Measurements from ENCODE around the gene ELL.

ELL gene

DNA sequence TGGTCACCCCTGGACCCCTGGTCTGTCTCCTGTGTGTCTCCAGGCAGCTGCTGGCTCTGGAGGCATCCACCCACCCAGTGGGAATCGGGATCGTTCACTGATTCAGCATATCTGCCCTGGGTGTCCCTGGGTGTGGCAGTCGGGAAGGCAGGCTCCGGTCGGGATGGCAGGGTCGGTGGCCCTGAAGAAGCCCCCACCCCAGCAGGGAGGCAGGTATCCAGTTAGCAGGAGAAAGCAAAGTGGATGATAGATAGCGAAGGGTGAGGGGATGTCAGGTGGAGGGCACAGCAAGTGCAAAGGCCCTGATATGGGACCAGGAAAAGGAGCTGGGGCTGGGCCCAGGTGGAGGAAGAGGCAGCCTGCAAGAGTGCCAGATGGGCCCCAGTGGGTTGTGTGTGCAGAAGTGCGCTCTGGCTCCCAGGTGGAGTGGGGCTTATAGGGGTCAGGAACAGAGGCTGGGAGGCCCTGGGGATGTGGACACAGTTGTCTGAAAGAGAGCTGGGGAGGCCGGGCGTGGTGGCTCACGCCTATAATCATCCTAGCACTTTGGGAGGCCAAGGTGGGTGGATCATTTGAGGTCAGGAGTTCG lies 100.4 kb downstream of the ELL start:
- TF ChIP-seq, protein P1, sequence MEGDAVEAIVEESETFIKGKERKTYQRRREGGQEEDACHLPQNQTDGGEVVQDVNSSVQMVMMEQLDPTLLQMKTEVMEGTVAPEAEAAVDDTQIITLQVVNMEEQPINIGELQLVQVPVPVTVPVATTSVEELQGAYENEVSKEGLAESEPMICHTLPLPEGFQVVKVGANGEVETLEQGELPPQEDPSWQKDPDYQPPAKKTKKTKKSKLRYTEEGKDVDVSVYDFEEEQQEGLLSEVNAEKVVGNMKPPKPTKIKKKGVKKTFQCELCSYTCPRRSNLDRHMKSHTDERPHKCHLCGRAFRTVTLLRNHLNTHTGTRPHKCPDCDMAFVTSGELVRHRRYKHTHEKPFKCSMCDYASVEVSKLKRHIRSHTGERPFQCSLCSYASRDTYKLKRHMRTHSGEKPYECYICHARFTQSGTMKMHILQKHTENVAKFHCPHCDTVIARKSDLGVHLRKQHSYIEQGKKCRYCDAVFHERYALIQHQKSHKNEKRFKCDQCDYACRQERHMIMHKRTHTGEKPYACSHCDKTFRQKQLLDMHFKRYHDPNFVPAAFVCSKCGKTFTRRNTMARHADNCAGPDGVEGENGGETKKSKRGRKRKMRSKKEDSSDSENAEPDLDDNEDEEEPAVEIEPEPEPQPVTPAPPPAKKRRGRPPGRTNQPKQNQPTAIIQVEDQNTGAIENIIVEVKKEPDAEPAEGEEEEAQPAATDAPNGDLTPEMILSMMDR (conservative IDR thresholded peaks at IDR 0.05), result no peak
- no peak overlapping the region for H3K27ac ChIP-seq

DNA sequence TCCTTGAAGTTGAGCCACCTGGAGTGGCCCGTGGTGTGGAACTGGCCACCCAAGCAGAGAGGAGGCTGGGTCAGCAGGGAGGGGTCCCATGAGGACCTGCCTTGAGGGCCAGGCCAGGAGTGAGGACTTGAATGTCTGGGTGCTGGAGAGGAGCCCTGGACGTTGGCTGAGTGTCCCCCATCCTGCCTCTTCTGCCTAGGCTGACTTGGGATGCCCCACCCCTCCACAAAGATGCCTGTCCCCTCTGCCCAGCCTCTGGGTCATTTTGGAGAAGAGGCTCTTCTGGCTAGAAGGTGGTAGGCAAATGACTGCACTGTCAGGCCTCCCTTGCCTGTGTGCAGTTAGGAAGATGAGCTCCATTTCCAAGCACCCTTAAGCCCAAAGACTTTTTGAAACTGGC lies 100.9 kb downstream of the ELL start:
- TF ChIP-seq, protein P1 (conservative IDR thresholded peaks at IDR 0.05), result no peak
- H3K27ac ChIP-seq, result peak overlapping the region; percentile 83; the same call in 1 of the 2 replicates

DNA sequence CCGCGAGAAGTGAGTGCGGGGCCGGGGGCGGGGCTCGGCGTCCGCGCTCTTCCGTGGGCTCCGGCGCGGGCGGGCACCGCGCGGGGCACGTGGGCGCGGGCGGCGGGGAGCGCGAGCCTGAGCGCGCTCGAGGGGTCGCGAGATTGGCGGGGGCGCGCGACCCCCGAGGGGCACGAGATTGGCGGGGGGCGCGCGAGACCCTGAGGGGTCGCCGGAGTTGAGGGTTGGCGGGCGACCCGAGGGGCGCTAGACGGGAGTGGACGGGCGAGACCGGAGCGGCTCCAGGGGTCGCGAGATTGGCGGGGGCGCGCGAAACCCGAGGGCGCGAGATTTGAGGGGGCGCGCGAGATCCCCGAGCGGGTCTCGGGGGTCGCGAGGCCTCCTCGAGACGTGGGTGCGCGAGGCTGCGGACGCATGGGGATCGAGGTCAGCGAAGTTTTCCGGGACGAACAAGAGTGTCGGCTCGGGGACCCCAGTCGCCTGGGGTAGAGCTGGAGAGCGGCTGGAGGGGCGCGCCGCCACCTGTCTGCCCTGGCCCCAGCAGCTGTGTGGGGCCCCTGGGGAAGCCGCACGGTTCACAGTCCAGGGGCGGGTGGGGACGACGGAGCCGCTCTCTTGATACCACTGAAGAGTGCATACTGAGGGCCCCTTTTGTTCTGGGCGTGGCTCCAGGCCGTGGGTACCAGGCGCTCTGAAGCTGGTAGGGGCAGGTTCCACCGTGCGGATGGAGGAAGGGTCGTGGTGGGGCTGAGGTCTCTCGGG lies 102.0 kb downstream of the ELL start:
- TF ChIP-seq, protein P1 (conservative IDR thresholded peaks at IDR 0.05), result peak; percentile 43
- peak overlapping the region; percentile 83 for H3K27ac ChIP-seq

DNA sequence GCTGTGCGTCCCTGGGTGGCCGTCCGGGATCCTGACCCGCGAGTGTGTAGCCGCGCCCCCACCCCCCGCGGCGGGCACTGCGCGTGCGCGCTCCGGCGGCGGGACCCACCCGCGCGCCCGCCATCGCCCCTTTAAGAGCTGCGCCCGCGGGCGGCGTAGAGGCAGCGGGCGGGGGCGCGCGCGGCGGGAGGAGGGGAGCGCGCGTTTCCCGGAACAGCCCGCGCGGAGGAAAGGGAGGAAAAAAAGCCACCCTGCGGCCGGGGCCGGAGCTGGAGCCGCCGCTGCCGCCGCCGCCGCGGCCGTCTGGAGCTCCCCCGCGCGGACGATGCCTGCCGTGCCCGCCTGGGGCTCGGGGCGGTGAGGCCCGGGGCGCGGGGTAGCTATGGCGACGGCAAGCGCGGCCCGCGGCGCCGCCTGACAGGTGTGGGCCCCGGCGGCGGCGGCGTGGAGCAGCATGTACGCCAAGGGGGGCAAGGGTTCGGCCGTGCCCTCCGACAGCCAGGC lies 102.6 kb downstream of the ELL start, which contains the start of gene SSBP4:
Gene SSBP4 (plus strand): TSS at position 204 of the 504 bp plus-strand sequence. CDS start 251 bp downstream, at position 455.
- peak within 1 kb of the TSS; percentile 83 for H3K27ac ChIP-seq
- TF ChIP-seq, protein P1 (conservative IDR thresholded peaks at IDR 0.05), result peak; percentile 80

DNA sequence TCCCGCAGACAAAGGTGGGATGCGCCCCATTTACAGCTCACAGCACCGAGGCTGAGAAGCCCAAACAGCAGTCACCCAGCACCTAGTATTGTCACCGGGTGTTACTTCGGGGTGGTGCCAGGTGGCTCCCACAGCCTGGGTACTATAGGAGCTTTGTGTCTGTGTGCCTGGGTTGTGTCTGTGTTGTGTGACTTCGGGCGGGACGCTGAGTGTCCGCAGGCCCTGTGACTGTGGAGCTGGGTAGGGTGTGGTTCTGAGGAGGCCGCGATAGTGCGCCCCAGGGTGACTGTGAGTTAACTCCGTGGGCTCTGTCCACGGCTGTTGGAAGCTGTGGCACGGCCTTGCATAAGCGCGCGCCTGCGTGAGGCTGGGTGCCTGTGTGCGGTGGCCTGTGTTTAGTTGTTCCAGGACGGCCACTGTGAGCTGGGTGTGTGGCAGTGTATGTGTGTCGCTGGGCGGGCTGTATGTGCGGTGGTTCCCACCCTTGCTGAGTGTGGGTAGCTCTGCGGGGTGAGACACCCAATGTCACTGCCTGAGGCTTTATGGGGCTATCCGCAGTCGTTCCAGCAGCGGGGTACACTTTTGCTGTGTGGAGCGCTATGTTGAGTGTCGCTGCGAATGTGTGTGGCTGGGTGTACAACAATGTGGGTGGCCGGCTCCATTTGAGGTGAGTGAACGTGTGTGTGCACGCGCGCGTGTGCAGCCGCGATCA lies 103.2 kb downstream of the ELL start:
- H3K27ac ChIP-seq, result peak overlapping the region; percentile 83
- TF ChIP-seq, protein P1 (conservative IDR thresholded peaks at IDR 0.05), result no peak

DNA sequence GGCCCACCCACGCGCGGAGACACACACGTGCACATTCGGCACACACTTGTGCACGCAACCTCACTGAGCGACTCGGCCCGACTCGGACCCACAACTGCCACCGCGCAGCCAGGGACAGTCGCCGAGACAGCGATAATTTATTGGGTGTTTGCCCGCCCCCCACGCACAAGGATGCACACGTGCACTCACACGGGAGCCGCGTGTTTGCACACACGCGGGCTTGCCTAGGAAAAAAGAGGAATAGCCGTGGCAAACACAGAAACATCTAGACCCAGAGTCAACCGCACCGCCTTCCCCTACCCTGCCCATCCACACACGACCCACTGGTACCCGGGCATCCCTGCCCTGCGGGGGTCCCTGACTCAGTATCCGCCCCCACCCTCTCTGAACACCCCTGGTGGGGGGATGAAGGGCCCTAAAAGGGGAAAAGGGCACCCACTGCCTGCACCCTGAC lies 103.8 kb downstream of the ELL start:
- TF ChIP-seq, protein P1 (conservative IDR thresholded peaks at IDR 0.05), result no peak
- H3K27ac ChIP-seq, result peak overlapping the region; percentile 83
